HepG2 (cell line): ENCODE measurements around the gene RWDD4. TPM values are rescaled to one million over a fixed set of nuclear protein-coding genes. Genes with fewer than 3 reads are reported as not detected.

ENCODE experiments used
- ATAC-seq: fragments of 200-7000 bp; cut with Tn5 transposase; 3 replicates; pipeline ENCODE4 v1.9.1; 2020; ENCODE audit warnings: mild to moderate bottlenecking, moderate library complexity
- BruUV-seq: library from RNA; stranded (reverse); fragments of 400-500 nt; replicated peaks from 2 replicates; lab custom pipeline; 2021; lab: Mats Ljungman, UMichigan
- CTCF ChIA-PET: fragments of 300-600 bp; formaldehyde crosslinking; extraction: SDS; loops from one replicate; lab custom pipeline; 2021; ENCODE audit warnings: low total read pairs, inconsistent platforms, low intra/inter-chr PET ratio; lab: Yijun Ruan, JAX
- POLR2A ChIA-PET: fragments of 350-600 bp; sonication (Branson Sonifier 250); formaldehyde crosslinking; loops from one replicate; lab custom pipeline; 2020; ENCODE audit warnings: antibody characterized with exemption, inconsistent platforms; lab: Yijun Ruan, JAX
- DNase-seq: peaks from one replicate; pipeline ENCODE4 v3.0.0-alpha.2; 2015; ENCODE audit warnings: low spot score
- FAIRE-seq: peaks from 3 replicates; lab custom pipeline; 2011; peaks lifted over from hg19 to GRCh38; lab: Jason Lieb, UNC
- H2AFZ ChIP-seq: one replicate; pipeline ENCODE4 v1.6.1; 2011; ENCODE audit warnings: low read length, inconsistent platforms
- H3K27ac ChIP-seq: fragments of 300-600 bp; 3 replicates; pipeline ENCODE4 v1.8.0; 2011; ENCODE audit warnings: mixed run types, mild to moderate bottlenecking, mixed read lengths, low read length, inconsistent platforms; ENCODE audit not compliant: insufficient read depth; ENCODE audit errors: extremely low read length
- H3K27me3 ChIP-seq, 2 experiments: fragments of 200-600 bp in 1 of 2; 2 replicates in 1 of 2; 3 replicates in 1 of 2; pipeline versions ENCODE4 v1.6.0 to v1.8.0; 2011; ENCODE audit warnings: low read length in 2 of 2, mild to moderate bottlenecking in 2 of 2, moderate library complexity in 2 of 2, inconsistent platforms in 1 of 2; ENCODE audit not compliant: insufficient read depth in 2 of 2, control insufficient read depth in 1 of 2
- H3K36me3 ChIP-seq, 2 experiments: fragments of 200-600 bp in 1 of 2; replicated peaks in 1 of 2; 2 replicates in 1 of 2; 3 replicates in 1 of 2; pipeline versions ENCODE4 v1.5.1 to v1.8.0; 2011; ENCODE audit warnings: low read length in 2 of 2, inconsistent platforms in 1 of 2; ENCODE audit not compliant: insufficient read depth in 2 of 2, control insufficient read depth in 1 of 2
- H3K4me1 ChIP-seq: 2 replicates; pipeline ENCODE4 v1.5.1; 2012; ENCODE audit warnings: low read length, inconsistent platforms; ENCODE audit not compliant: insufficient read depth
- H3K4me2 ChIP-seq: 2 replicates; pipeline ENCODE4 v1.6.0; 2011; ENCODE audit warnings: low read depth, low read length, inconsistent platforms
- H3K4me3 ChIP-seq, 3 experiments: fragments of 200-600 bp in 1 of 3; sonication (generic), shearing (Covaris generic) in 1 of 3; replicated peaks in 1 of 3; 2 replicates each; pipeline ENCODE4 v1.5.1; 2011 to 2016; ENCODE audit warnings: low read length in 3 of 3, inconsistent platforms in 2 of 3, low read depth in 2 of 3, mild to moderate bottlenecking in 2 of 3, control low read depth in 1 of 3, mixed read lengths in 1 of 3; ENCODE audit not compliant: insufficient read depth in 1 of 3
- H3K79me2 ChIP-seq: one replicate; pipeline ENCODE4 v1.6.1; 2011; ENCODE audit warnings: low read length, inconsistent platforms; ENCODE audit not compliant: insufficient read depth
- H3K9ac ChIP-seq: 2 replicates; pipeline ENCODE4 v1.6.0; 2011; ENCODE audit warnings: mild to moderate bottlenecking, low read depth, low read length, inconsistent platforms; ENCODE audit not compliant: insufficient read depth
- H3K9me3 ChIP-seq: 2 replicates; pipeline ENCODE4 v1.5.1; 2012; ENCODE audit warnings: mild to moderate bottlenecking, low read length
- H4K20me1 ChIP-seq: 2 replicates; pipeline ENCODE4 v1.6.0; 2011; ENCODE audit warnings: inconsistent platforms, mild to moderate bottlenecking, low read length, moderate library complexity; ENCODE audit not compliant: insufficient read depth
- CEBPB ChIP-seq: IDR thresholded peaks from 2 replicates; pipeline ENCODE4 v1.6.1; 2011; ENCODE audit warnings: low read depth, low read length, improper control_type of control experiment, borderline replicate concordance
- CHD4 ChIP-seq: fragments of 200-600 bp; sonication (generic); IDR thresholded peaks from 2 replicates; pipeline ENCODE4 v1.7.0; 2017; ENCODE audit warnings: mild to moderate bottlenecking, low read length, borderline replicate concordance
- KAT2B ChIP-seq: fragments of 150-350 bp; IDR thresholded peaks from 2 replicates; pipeline ENCODE4 v1.6.1; 2014; ENCODE audit warnings: low read depth, low read length, borderline replicate concordance
- MTF2 ChIP-seq: sonication (generic); formaldehyde crosslinking; IDR thresholded peaks from 2 replicates; pipeline ENCODE4 v1.5.0; 2020; ENCODE audit warnings: missing genetic modification reagents, borderline replicate concordance
- NCOR1 ChIP-seq: fragments of 200-600 bp; sonication (generic); IDR thresholded peaks from 2 replicates; pipeline ENCODE4 v1.7.0; 2017; ENCODE audit warnings: antibody characterized with exemption, low read length, borderline replicate concordance
- PITX1 ChIP-seq: sonication (generic); formaldehyde crosslinking; IDR thresholded peaks from 2 replicates; pipeline ENCODE4 v1.5.1; 2020; ENCODE audit warnings: mild to moderate bottlenecking, missing genetic modification reagents
- PTBP1 ChIP-seq: fragments of 200-400 bp; formaldehyde crosslinking; IDR thresholded peaks from 2 replicates; pipeline ENCODE4 v1.6.1; 2018; ENCODE audit warnings: low read length, low read depth; ENCODE audit not compliant: poor library complexity, severe bottlenecking
- SIN3A ChIP-seq: IDR thresholded peaks from 2 replicates; pipeline ENCODE4 v1.6.1; 2011; ENCODE audit warnings: low read depth, mild to moderate bottlenecking, control low read depth, low read length, borderline replicate concordance
- SMAD9 ChIP-seq: sonication (generic); formaldehyde crosslinking; IDR thresholded peaks from 2 replicates; pipeline ENCODE4 v1.5.1; 2020; ENCODE audit warnings: mild to moderate bottlenecking, missing genetic modification reagents
- TBL1XR1 ChIP-seq: fragments of 150-350 bp; IDR thresholded peaks from 2 replicates; pipeline ENCODE4 v1.6.1; 2014; ENCODE audit warnings: borderline replicate concordance, low read length; ENCODE audit not compliant: partially characterized antibody
- XBP1 ChIP-seq: sonication (generic); formaldehyde crosslinking; IDR thresholded peaks from 2 replicates; pipeline ENCODE4 v1.5.0; 2020; ENCODE audit warnings: missing genetic modification reagents
- ZNF567 ChIP-seq: sonication (generic); formaldehyde crosslinking; IDR thresholded peaks from 2 replicates; pipeline ENCODE4 v1.8.1; 2023; ENCODE audit warnings: mild to moderate bottlenecking, missing genetic modification reagents, borderline replicate concordance
- WGBS: methylation state at CpG from one replicate; pipeline ENCODE4 v1.1.6; 2017; ENCODE audit warnings: low lambda C conversion rate; 5-methylcytosine and 5-hydroxymethylcytosine counted together
- in situ Hi-C: cut with HindIII; loops from 2 replicates; pipeline ENCODE4 v1.10.0; 2017; ENCODE audit warnings: low pct_unique_long_range_greater_than_20kb; ENCODE audit not compliant: extremely low pct_ligation_motif_present
- intact Hi-C: fragments of 100-400 bp; cut with micrococcal nuclease; formaldehyde crosslinking; loops from one replicate; pipeline ENCODE4 v1.10.0; 2022; ENCODE audit not compliant: unreplicated experiment
- polyA plus RNA-seq, 8 experiments: library from polyadenylated mRNA; depleted of rRNA in 3 of 8; stranded (reverse) in 7 of 8; unstranded in 1 of 8; fragments of >200 nt; fragmentation: Illumina TruSeq in 4 of 8; extraction: Trizol in 4 of 8; gene quantifications; 2 replicates each; pipeline versions ENCODE4 v1.2.1 to v1.2.3, GENCODE V29; 2011 to 2016; ENCODE audit warnings: low read depth in 4 of 8, missing spikeins in 1 of 8, mixed read lengths in 1 of 8; ENCODE audit not compliant: insufficient read depth in 1 of 8
- total RNA-seq, 5 experiments: library from RNA; depleted of rRNA; stranded (reverse); fragments of >200 nt; fragmentation: Illumina TruSeq; extraction: Trizol; gene quantifications; 2 replicates each; pipeline ENCODE4 v1.2.3, GENCODE V29; 2016; ENCODE audit warnings: low read depth in 1 of 5
- TF ChIP-seq, protein P1 (sequence below): sonication (generic); formaldehyde crosslinking; IDR thresholded peaks from 2 replicates; pipeline ENCODE4 v1.4.0; 2020; ENCODE audit warnings: mild to moderate bottlenecking, missing genetic modification reagents
- TF ChIP-seq, protein P2 (sequence below): sonication (generic); formaldehyde crosslinking; IDR thresholded peaks from 2 replicates; pipeline ENCODE4 v1.4.0; 2020; ENCODE audit warnings: missing genetic modification reagents, borderline replicate concordance

Gene RWDD4
- total and polyA plus RNA-seq, 2 of the 13 experiments (the other 11 are each of a cell fraction or from before 2014, with no cell fraction given): 10.2 to 25.4 TPM

DNA sequence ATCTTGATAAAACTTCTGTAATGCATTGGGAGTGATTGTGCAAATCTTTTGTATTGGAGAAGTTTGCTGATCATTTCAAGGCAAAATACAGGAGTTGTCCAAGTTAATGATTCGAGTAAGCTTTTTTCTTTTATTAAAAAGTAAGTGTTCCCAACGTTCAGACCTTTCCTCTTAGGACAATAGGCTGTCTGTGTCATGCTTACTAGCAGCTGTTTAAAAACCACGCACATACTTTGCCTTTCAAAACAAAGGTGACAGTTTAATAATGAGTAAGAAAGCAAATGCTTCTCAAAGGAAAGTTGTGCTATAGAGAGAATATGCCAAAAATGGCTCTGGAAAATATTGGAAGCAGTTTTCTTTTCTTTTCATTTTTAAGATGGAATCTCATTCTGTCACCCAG, 11.3 kb upstream of the RWDD4 start:
- intact Hi-C loops: no loop called here
- ATAC-seq: no peak
- no TSS peak for BruUV-seq
- CTCF ChIA-PET: no interaction called here
- H2AFZ ChIP-seq: no peak overlapping the region
- H4K20me1 ChIP-seq: no peaks in the 10 kb centered on the region
- no peak for TF ChIP-seq SMAD9
- no peak for TF ChIP-seq KAT2B
- TF ChIP-seq PTBP1: no peak
- TF ChIP-seq NCOR1: no peak
- no peak for TF ChIP-seq ZNF567 (CRISPR knock-in tag)
- no peak for TF ChIP-seq MTF2 (CRISPR knock-in tag)
- TF ChIP-seq TBL1XR1: no peak
- TF ChIP-seq, protein P1, sequence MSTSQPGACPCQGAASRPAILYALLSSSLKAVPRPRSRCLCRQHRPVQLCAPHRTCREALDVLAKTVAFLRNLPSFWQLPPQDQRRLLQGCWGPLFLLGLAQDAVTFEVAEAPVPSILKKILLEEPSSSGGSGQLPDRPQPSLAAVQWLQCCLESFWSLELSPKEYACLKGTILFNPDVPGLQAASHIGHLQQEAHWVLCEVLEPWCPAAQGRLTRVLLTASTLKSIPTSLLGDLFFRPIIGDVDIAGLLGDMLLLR: no peak
- TF ChIP-seq CHD4: no peak
- no peak for TF ChIP-seq CEBPB
- TF ChIP-seq XBP1 (CRISPR knock-in tag): no peak
- TF ChIP-seq, protein P2, sequence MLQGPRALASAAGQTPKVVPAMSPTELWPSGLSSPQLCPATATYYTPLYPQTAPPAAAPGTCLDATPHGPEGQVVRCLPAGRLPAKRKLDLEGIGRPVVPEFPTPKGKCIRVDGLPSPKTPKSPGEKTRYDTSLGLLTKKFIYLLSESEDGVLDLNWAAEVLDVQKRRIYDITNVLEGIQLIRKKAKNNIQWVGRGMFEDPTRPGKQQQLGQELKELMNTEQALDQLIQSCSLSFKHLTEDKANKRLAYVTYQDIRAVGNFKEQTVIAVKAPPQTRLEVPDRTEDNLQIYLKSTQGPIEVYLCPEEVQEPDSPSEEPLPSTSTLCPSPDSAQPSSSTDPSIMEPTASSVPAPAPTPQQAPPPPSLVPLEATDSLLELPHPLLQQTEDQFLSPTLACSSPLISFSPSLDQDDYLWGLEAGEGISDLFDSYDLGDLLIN (CRISPR knock-in tag): no peak
- TF ChIP-seq SIN3A: no peak
- TF ChIP-seq PITX1 (CRISPR knock-in tag): no peak
- no peak overlapping the region for H3K9ac ChIP-seq
- 78% methylated on average over 3 of the region's 3 CpGs for WGBS
- peaks cover 8 to 44% of the 10 kb centered on the region in 2 experiments; a peak in 4 of 5 replicates for H3K36me3 ChIP-seq
- POLR2A ChIA-PET: no interaction called here
- H3K79me2 ChIP-seq: no peaks in the 10 kb centered on the region
- no peaks in the 10 kb centered on the region for H3K4me1 ChIP-seq
- no peaks in the 10 kb centered on the region for H3K9me3 ChIP-seq
- no peaks in the 10 kb centered on the region for H3K27me3 ChIP-seq
- no peak for FAIRE-seq
- H3K4me2 ChIP-seq: no peak overlapping the region
- H3K4me3 ChIP-seq: no peak overlapping the region
- H3K27ac ChIP-seq: no peak overlapping the region
- in situ Hi-C loops: no loop called here
- no peak for DNase-seq
